SU-DHL-6 (cell line): Measurements from ENCODE around the gene SIRT7.

ENCODE experiments used
- CTCF ChIP-seq: fragments of 200-600 bp; sonication (generic); IDR thresholded peaks from one replicate; pipeline ENCODE4 v1.5.1; 2017; ENCODE audit warnings: antibody characterized with exemption, mild to moderate bottlenecking, low read length, moderate library complexity; ENCODE audit not compliant: insufficient read depth, poor library complexity, severe bottlenecking
- EZH2phosphoT487 ChIP-seq: fragments of 200-600 bp; sonication (generic), shearing (Covaris generic); conservative IDR thresholded peaks from 2 replicates; pipeline ENCODE4 v1.6.1; 2018; ENCODE audit warnings: mild to moderate bottlenecking, antibody characterized with exemption, low read length, moderate library complexity, mixed read lengths

GRCh38 chr17:81884968-81885367, 33.0 kb downstream of the SIRT7 start:
- no peak for TF ChIP-seq EZH2phosphoT487
- TF ChIP-seq CTCF = no peak
